Stomach smooth muscle (tissue), 2 donors: ENCODE measurements around the gene ZNF708.
"Not testable (repeated sequence)": the region's sequence is repeated elsewhere in the genome, so short reads cannot be mapped to it uniquely, and the experiment has no call there.

ENCODE experiments used
- H3K27ac ChIP-seq: one replicate; pipeline ENCODE4 v1.7.0; 2013; ENCODE audit warnings: mild to moderate bottlenecking, low read length, inconsistent platforms
- H3K27me3 ChIP-seq, 2 donors: one replicate each; pipeline ENCODE4 v1.7.0; 2013; ENCODE audit warnings: low read length in 2 of 2; ENCODE audit not compliant: insufficient read depth in 2 of 2, control insufficient read depth in 1 of 2
- H3K36me3 ChIP-seq, 2 donors: one replicate each; pipeline ENCODE4 v1.7.0; 2013; ENCODE audit warnings: low read length in 2 of 2; ENCODE audit not compliant: control insufficient read depth in 2 of 2, insufficient read depth in 2 of 2
- H3K4me1 ChIP-seq: one replicate; pipeline ENCODE4 v1.7.0; 2013; ENCODE audit warnings: low read length; ENCODE audit not compliant: control insufficient read depth, insufficient read depth
- H3K4me3 ChIP-seq, 2 donors: one replicate each; pipeline ENCODE4 v1.7.0; 2013; ENCODE audit warnings: low read length in 2 of 2
- H3K9ac ChIP-seq, 2 donors: one replicate each; pipeline ENCODE4 v1.7.0; 2013; ENCODE audit warnings: low read length in 2 of 2, mild to moderate bottlenecking in 1 of 2
- H3K9me3 ChIP-seq, 2 donors: one replicate each; pipeline ENCODE4 v1.7.0; 2013; ENCODE audit warnings: low read length in 2 of 2; ENCODE audit not compliant: control insufficient read depth in 2 of 2
- donor health status: healthy.
- donor health status: Pancreatic carcinoma.

The ZNF708 gene

GRCh38 chr19:21260164-21260847, 68.9 kb downstream of the ZNF708 start:
- no peaks in the 10 kb centered on the region for H3K27me3 ChIP-seq
- H3K27ac ChIP-seq: no peak overlapping the region
- no peaks in the 10 kb centered on the region for H3K9me3 ChIP-seq
- H3K36me3 ChIP-seq: no peaks in the 10 kb centered on the region
- no peak overlapping the region for H3K9ac ChIP-seq
- H3K4me3 ChIP-seq: no peak overlapping the region
- H3K4me1 ChIP-seq: no peaks in the 10 kb centered on the region

DNA sequence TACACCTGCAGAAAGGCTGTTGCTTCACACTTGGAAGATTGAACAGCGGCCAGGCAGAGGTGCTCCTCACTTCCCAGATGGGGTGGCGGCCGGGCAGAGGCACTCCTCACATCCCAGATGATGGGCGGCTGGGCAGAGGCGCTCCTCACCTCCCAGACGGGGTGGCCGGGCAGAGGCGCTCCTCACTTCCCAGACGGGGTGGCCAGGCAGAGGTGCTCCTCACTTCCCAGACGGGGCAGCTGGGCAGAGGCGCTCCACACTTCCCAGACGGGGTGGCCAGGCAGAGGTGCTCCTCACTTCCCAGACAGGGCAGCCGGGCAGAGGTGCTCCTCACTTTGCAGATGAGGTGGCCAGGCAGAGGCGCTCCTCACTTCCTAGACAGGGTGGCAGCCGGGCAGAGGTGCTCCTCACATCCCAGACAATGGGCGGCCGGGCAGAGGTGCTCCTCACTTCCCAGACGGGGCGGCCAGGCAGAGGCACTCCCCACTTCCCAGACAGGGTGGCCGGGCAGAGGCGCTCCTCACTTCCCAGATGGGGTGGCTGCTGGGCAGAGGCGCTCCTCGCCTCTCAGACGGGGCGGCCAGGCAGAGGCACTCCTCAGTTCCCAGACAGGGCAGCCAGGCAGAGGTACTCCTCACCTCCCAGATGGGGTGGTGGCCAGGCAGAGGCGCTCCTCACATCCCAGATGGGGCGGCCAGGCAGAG, 69.6 kb downstream of the ZNF708 start:
- H3K4me3 ChIP-seq, H3K27me3 ChIP-seq, H3K9me3 ChIP-seq, H3K27ac ChIP-seq, H3K4me1 ChIP-seq, H3K9ac ChIP-seq, H3K36me3 ChIP-seq: not testable (repeated sequence)

DNA sequence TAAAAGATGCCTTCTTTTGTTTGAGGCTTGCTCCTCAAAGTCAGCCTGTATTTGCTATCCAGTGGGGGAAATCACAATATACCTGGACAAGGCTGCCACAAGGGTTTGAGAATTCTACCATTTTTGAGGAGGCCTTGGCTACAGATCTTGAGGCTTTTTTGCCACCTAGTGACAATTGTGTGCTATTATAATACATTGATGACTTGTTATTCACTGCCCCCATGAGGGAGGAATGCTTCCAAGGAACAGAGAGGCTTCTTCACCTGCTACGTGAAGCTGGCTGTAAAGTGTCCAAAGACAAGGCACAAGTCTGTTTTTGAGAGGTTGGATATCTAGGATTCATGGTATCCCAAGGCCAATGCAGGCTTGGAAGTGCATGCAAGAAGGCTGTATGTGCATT, 72.5 kb downstream of the ZNF708 start:
- Histone ChIP-seq H3K36me3 (no peaks in the 10 kb centered on the region), H3K9me3 (no peaks in the 10 kb centered on the region), H3K9ac (no peak overlapping the region), H3K4me1 (no peaks in the 10 kb centered on the region), H3K27me3 (no peaks in the 10 kb centered on the region), H3K4me3 (no peak overlapping the region), H3K27ac (no peak overlapping the region)
